Sigmoid colon (tissue), 7 donors: ENCODE measurements around the gene PLXNA4. TPM values are rescaled to one million over a fixed set of nuclear protein-coding genes. Genes with fewer than 3 reads are reported as not detected.

Experiments used
- DNase-seq: peaks from one replicate; pipeline ENCODE4 v3.0.0-alpha.2; 2019
- H3K27ac ChIP-seq, 4 donors: fragments of 200-600 bp; sonication (generic); one replicate each; pipeline ENCODE4 v1.5.1; 2016 to 2019; ENCODE audit warnings: mild to moderate bottlenecking in 1 of 4
- H3K27me3 ChIP-seq, 3 donors: fragments of 200-600 bp; sonication (generic); one replicate each; pipeline ENCODE4 v1.5.1; 2019; ENCODE audit warnings: mild to moderate bottlenecking in 1 of 3
- H3K36me3 ChIP-seq, 4 donors: fragments of 200-600 bp; sonication (generic); one replicate each; pipeline ENCODE4 v1.5.1; 2016 to 2019
- H3K4me1 ChIP-seq, 4 donors: fragments of 200-600 bp; sonication (generic); one replicate each; pipeline ENCODE4 v1.5.1; 2017 to 2019
- H3K4me3 ChIP-seq, 4 donors: fragments of 200-600 bp; sonication (generic); one replicate each; pipeline ENCODE4 v1.5.1; 2017 to 2019; ENCODE audit warnings: mild to moderate bottlenecking in 2 of 4, moderate library complexity in 1 of 4
- H3K9me3 ChIP-seq, 4 donors: fragments of 200-600 bp in 3 of 4; sonication (generic) in 3 of 4; one replicate each; pipeline versions ENCODE4 v1.5.1 to v1.6.1; 2013 to 2019
- CTCF ChIP-seq, 4 experiments: fragments of 450-650 bp in 3 of 4; fragments of 200-600 bp in 1 of 4; IDR thresholded peaks; one replicate each; pipeline ENCODE4 v1.5.1; 2016 to 2019; ENCODE audit warnings: antibody characterized with exemption in 4 of 4, mild to moderate bottlenecking in 3 of 4, moderate library complexity in 2 of 4
- EP300 ChIP-seq, 4 donors: sonication (generic); formaldehyde crosslinking; IDR thresholded peaks; one replicate each; pipeline ENCODE4 v1.6.1; 2017; ENCODE audit warnings: antibody characterized with exemption in 4 of 4
- POLR2A ChIP-seq, 2 donors: fragments of 450-650 bp; IDR thresholded peaks; one replicate each; pipeline ENCODE4 v1.6.1; 2016; ENCODE audit warnings: antibody characterized with exemption in 2 of 2, mild to moderate bottlenecking in 2 of 2, moderate library complexity in 2 of 2
- POLR2AphosphoS5 ChIP-seq, 4 donors: sonication (generic); formaldehyde crosslinking; IDR thresholded peaks; one replicate each; pipeline ENCODE4 v1.6.1; 2017; ENCODE audit warnings: antibody characterized with exemption in 4 of 4
- WGBS, 2 donors: extraction: QIAGEN DNeasy Blood & Tissue Kit; methylation state at CpG; one replicate each; pipeline ENCODE4 v1.1.7; 2013; 5-methylcytosine and 5-hydroxymethylcytosine counted together
- intact Hi-C: fragments of 100-400 bp; cut with DNase I; formaldehyde crosslinking; loops from one replicate; pipeline ENCODE4 v1.15.1; 2023
- polyA plus RNA-seq, 3 donors: library from polyadenylated mRNA; stranded (reverse); fragments of 200-250 nt; gene quantifications; one replicate each; pipeline ENCODE4 v1.2.3, GENCODE V29; 2013
- total RNA-seq, 4 donors: library from RNA; depleted of rRNA; stranded (reverse); fragments of >200 nt; gene quantifications; one replicate each; pipeline ENCODE4 v1.1.0, GENCODE V29; 2016
- donor health status: healthy with polysubstance abuse.
- donor health status: Bipolar disorder and iron deficiency.
- donor health status: healthy.

Gene PLXNA4
- total and polyA plus RNA-seq, 7 donors = under 0.01 to 10.5 (median 3.7) TPM; not detected in 1

GRCh38 chr7:132364226-132364625, 212.0 kb downstream of the PLXNA4 start:
- no peak overlapping the region for H3K27ac ChIP-seq
- H3K27me3 ChIP-seq = no peaks in the 10 kb centered on the region
- no peak overlapping the region for H3K4me3 ChIP-seq
- 88 to 92% methylated on average over 5 of the region's 5 CpGs for whole genome bisulfite sequencing, 2 donors
- no peak for TF ChIP-seq POLR2A (IDR thresholded peaks at IDR 0.05)
- TF ChIP-seq CTCF (IDR thresholded peaks at IDR 0.05) = no peak
- no peak for TF ChIP-seq EP300 (IDR thresholded peaks at IDR 0.05)
- no peak for TF ChIP-seq POLR2AphosphoS5 (IDR thresholded peaks at IDR 0.05)
- H3K9me3 ChIP-seq = no peaks in the 10 kb centered on the region
- DNase-seq = no peak
- intact Hi-C loops = no loop called here
- no peaks in the 10 kb centered on the region for H3K36me3 ChIP-seq
- H3K4me1 ChIP-seq = no peaks in the 10 kb centered on the region

GRCh38 chr7:132362059-132362458, 214.2 kb downstream of the PLXNA4 start:
- TF ChIP-seq CTCF (IDR thresholded peaks at IDR 0.05) (no peak), EP300 (IDR thresholded peaks at IDR 0.05) (no peak), POLR2AphosphoS5 (IDR thresholded peaks at IDR 0.05) (no peak), POLR2A (IDR thresholded peaks at IDR 0.05) (no peak)
- intact Hi-C loops = no loop called here
- DNase-seq = no peak
- H3K9me3 ChIP-seq = no peaks in the 10 kb centered on the region
- H3K4me3 ChIP-seq = no peak overlapping the region
- no peaks in the 10 kb centered on the region for H3K4me1 ChIP-seq
- WGBS, 2 donors = 83 to 94% methylated on average over 2 of the region's 2 CpGs
- no peaks in the 10 kb centered on the region for H3K36me3 ChIP-seq
- H3K27ac ChIP-seq = no peak overlapping the region
- no peaks in the 10 kb centered on the region for H3K27me3 ChIP-seq

- no peak overlapping the region for H3K27ac ChIP-seq
- H3K27me3 ChIP-seq = no peaks in the 10 kb centered on the region
- intact Hi-C loops = no loop called here
- no peaks in the 10 kb centered on the region for H3K36me3 ChIP-seq
- H3K9me3 ChIP-seq = no peaks in the 10 kb centered on the region
- no peak for DNase-seq
- no peaks in the 10 kb centered on the region for H3K4me1 ChIP-seq
- no peak for TF ChIP-seq CTCF (IDR thresholded peaks at IDR 0.05)
- no peak for TF ChIP-seq POLR2AphosphoS5 (IDR thresholded peaks at IDR 0.05)
- no peak for TF ChIP-seq POLR2A (IDR thresholded peaks at IDR 0.05)
- no peak for TF ChIP-seq EP300 (IDR thresholded peaks at IDR 0.05)
- 87 to 89% methylated on average over 5 of the region's 5 CpGs for WGBS, 2 donors
- no peak overlapping the region for H3K4me3 ChIP-seq
Observed at GRCh38 chr7:132361146-132361545, 215.1 kb downstream of the PLXNA4 start.

GRCh38 chr7:132359743-132360142, 216.5 kb downstream of the PLXNA4 start:
- DNase-seq = no peak
- Histone ChIP-seq H3K4me3 (no peak overlapping the region), H3K27ac (no peak overlapping the region), H3K27me3 (no peaks in the 10 kb centered on the region), H3K36me3 (no peaks in the 10 kb centered on the region), H3K4me1 (no peaks in the 10 kb centered on the region), H3K9me3 (no peaks in the 10 kb centered on the region)
- intact Hi-C loops = no loop called here
- no peak for TF ChIP-seq POLR2A (IDR thresholded peaks at IDR 0.05)
- no peak for TF ChIP-seq POLR2AphosphoS5 (IDR thresholded peaks at IDR 0.05)
- no peak for TF ChIP-seq CTCF (IDR thresholded peaks at IDR 0.05)
- TF ChIP-seq EP300 (IDR thresholded peaks at IDR 0.05) = no peak
- 90 to 92% methylated on average over 3 of the region's 3 CpGs for WGBS, 2 donors

- Histone ChIP-seq H3K36me3 (no peaks in the 10 kb centered on the region), H3K27me3 (peaks cover 0 to 8% (median 0%) of the 10 kb centered on the region in 3 donors), H3K9me3 (peaks cover 0 to 4% (median 0%) of the 10 kb centered on the region in 4 donors), H3K4me3 (no peak overlapping the region), H3K4me1 (peaks cover 0 to 10% (median 0%) of the 10 kb centered on the region in 4 donors), H3K27ac (no peak overlapping the region)
- WGBS, 2 donors = 64 to 90% methylated on average over 5 of the region's 5 CpGs
- intact Hi-C loops = no loop called here
- no peak for DNase-seq
- TF ChIP-seq POLR2A (IDR thresholded peaks at IDR 0.05) = no peak
- TF ChIP-seq EP300 (IDR thresholded peaks at IDR 0.05) = no peak
- TF ChIP-seq POLR2AphosphoS5 (IDR thresholded peaks at IDR 0.05) = no peak
- no peak for TF ChIP-seq CTCF (IDR thresholded peaks at IDR 0.05)
Observed at GRCh38 chr7:132355048-132355447, 221.2 kb downstream of the PLXNA4 start.
